22Rv1 (cell line): Measurements from ENCODE around the gene SOX2.

Experiments
- CTCF ChIP-seq: fragments of 450-650 bp; IDR thresholded peaks from 2 replicates; pipeline ENCODE4 v1.5.1; 2017; ENCODE audit warnings: mild to moderate bottlenecking
- ZFX ChIP-seq: fragments of 450-650 bp; IDR thresholded peaks from 2 replicates; pipeline ENCODE4 v1.6.1; 2017; ENCODE audit warnings: antibody characterized with exemption, borderline replicate concordance

GRCh38 chr3:181689546-181689945 lies 22.2 kb upstream of the SOX2 start:
- TF ChIP-seq CTCF (no peak), ZFX (no peak)
